Lower leg skin (tissue), 3 donors: ENCODE results near the gene HCAR3.
"Not testable (repeated sequence)": the region's sequence is repeated elsewhere in the genome, so short reads cannot be mapped to it uniquely, and the experiment has no call there.

Experiments used
- CTCF ChIP-seq, 3 donors: fragments of 450-650 bp; IDR thresholded peaks; one replicate each; pipeline ENCODE4 v1.5.1; 2016; ENCODE audit warnings: antibody characterized with exemption in 3 of 3, mild to moderate bottlenecking in 3 of 3, moderate library complexity in 2 of 3
- POLR2A ChIP-seq, 2 donors: fragments of 450-650 bp; IDR thresholded peaks; one replicate each; pipeline ENCODE4 v1.6.1; 2016 to 2017; ENCODE audit warnings: antibody characterized with exemption in 2 of 2, mild to moderate bottlenecking in 1 of 2, moderate library complexity in 1 of 2

- TF ChIP-seq CTCF, POLR2A (IDR thresholded peaks at IDR 0.05): not testable (repeated sequence)
These were observed 5.3 kb downstream of the HCAR3 start for GRCh38 chr12:122711266-122711665.
